NCI-H345 treated with DMSO at 0.1 percent for 48 hours (cell line): ENCODE results near the gene GABARAPL2.

ENCODE experiments used
- DNase-seq: peaks from one replicate; lab custom pipeline; 2025; ENCODE audit not compliant: unreplicated experiment; lab: John Stamatoyannopoulos, UW

Gene GABARAPL2

DNA sequence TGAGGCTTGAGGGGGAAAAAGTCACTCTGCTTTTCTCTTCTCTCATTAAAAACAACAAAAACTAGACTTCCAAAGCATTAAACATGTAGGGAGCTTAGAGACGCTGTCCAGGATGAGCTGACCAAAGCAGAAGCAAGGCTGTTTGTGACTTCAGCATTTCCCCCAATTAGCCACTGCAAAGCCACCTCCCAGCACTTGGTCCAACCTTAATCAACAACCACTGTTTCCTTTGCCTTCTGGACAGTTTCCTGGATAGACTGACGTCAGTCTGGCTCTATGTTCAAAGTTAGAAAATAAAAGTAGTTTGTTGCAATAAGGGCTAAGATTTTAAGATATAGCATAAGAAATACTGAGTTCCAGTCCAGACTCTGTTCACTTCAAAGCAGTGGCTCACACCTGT lies 13.2 kb upstream of the GABARAPL2 start:
- no peak for DNase-seq

DNA sequence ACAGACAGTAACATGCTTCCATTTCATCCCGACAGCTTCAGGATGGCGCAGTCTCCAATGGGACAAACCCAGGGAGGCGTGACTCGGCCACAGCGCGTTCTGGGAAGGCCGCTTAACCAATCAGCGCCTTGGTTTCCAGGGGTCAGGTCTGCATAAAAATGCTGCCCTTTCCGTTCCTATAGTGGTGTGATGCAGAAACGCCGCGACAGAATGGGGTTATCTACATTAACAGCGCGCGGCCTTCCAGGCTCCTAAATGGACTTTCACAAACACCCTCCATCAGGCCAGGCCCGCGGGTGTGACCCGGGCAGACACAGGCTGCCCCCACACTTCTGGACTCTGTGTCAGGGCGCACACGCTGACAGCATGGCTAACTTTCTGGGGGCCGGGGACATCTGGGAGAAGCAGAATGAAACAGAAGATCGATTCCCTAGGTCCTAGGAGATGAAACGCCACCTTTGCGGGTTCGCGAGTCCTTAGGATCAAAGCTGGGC lies 10.9 kb upstream of the GABARAPL2 start:
- DNase-seq: peak; percentile 21

DNA sequence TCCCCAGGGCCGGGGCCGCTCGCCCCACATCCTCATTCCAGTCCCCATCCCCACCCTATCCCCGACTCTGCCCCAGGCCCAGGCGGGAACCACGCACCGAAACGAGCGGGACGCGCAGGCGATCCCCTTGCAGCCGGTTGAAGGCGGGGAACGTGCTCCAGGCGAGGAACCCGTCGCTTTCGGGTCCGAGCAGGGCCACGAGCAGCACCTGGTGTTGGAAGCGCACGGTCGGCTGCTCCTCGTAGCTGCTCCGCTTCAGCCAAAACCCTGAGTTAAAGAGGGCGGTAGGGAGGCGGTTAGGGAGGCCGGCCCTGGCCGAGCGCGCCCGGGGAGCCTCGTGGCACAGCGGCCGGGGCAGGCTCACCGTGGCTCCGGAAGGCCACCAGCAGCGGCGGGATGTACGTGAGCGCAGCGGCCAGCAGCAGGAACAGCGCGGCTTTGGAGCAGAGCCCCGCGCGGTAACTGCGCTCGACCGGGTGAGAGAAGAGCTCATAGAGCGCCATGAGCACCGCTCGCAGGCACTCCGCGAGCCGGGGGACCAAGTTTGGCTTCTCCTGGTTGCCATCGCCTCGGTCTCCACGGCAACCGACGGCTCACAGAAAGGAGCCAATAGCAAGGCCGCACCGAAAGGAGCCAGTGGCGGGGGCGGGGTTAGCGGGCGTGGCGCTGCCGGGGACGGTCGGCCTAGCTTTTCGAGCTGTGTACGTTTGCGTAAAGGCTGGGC lies 10.3 kb upstream of the GABARAPL2 start, which contains the start of gene TMEM231:
Gene TMEM231 (minus strand): TSS at position 546 of the 724 bp plus-strand sequence. CDS start 43 bp downstream, at position 503.
- peak; percentile 71 for DNase-seq

DNA sequence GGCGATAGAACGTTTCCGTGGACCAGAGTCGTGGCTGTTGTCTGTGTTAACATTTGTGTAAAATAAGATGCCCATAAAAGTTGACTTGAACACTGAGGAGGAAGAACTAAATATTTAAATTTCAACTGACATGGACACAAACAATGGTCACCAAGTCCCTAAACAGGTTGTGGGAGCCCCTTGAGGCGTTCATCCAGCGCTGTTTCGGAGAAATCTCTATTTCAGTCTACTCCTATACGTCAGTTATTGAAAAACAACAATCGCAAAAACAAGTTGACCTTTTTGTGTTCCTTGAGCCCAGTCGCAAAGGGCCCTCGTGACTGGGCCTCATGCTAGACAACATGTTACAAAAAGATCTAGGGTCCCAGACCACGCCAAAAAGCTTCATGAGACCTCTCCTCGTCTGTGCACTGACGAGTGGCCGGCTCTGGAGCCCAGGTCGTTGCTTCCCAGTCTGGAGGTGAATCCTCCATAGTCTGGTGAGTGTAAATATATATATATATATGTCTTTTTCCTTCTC lies 9.7 kb upstream of the GABARAPL2 start:
- DNase-seq: no peak

DNA sequence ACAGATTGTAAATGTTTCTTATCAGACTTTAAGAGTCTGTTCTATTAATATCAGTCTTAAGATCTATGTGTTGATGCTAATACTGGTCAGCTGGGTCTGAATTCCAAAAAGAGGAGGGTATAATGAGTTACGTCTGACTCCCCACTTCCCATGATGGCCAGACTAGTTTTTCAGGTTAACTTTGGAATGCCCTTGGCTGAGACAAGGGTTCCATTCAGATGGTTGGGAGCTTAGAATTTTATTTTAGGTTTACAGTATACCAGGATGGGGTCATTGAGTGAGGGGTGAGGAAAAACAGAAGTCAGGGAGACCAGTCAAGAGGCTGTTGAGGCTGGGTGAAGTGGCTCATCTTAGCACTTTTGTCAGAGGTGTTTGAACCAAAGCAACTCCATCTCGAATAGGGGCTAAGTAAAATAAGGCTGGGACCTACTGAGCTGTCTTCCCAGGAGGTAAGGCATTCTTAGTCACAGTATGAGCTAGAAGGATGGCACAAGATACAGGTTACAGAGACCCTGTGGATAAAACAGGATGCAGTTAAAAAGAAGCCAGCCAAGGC lies 7.3 kb upstream of the GABARAPL2 start:
- no peak for DNase-seq

DNA sequence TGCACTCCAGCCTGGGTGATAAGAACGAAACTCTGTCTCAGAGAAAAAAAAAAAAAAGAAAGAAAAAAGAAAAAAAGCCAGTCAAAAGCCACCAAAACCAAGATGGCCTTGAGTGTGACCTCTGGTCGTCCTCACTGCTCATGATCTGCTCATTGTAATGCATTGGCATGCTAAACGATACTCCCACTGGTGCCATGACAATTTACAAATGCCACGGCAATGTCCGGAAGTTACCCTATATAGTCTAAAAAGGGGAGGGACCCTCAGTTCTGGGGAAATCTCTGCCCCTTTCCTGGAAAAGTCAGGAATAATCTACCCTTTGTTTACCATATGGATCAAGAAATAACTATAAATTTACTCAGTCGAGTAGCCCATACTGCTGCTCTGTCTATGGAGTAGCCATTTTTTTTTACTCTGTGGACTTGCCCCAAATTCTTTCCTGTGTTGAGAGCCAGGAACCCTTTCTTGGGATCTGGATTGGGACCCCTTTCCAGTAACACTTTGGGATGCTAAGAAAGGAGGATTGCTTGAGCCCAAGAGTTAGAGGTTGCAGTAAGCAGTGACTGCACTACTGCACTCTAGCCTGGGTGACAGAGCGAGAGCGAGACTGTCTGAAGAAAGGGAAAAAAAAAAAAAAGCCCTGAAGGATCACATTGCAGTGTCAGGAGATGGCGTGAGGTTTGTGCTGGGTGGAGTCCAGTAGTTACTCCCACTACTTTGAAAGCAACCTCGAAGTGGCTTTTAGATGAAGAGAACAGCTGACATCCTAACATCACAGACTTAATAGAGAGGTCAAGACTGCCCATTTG lies 6.4 kb upstream of the GABARAPL2 start:
- no peak for DNase-seq

DNA sequence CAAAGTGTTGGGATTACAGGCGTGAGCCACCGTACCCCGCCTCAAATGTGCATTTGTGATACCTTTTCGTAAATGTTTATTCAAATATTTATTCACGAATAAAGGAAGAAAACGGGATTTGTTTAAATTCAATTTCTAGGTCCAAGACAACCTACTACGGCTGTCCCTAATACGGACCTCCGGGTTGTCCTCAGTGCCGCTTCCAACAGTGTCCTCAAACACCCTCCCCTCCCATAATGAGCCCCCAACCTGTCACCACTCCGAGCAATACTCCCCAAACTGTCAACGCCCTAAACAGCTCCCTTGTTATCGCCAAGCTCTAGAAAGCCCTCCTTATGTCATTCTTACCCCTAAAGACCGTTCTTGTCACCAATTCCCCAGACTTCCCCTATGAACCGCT lies 539 bp upstream of the GABARAPL2 start:
- DNase-seq: peak; percentile 17

DNA sequence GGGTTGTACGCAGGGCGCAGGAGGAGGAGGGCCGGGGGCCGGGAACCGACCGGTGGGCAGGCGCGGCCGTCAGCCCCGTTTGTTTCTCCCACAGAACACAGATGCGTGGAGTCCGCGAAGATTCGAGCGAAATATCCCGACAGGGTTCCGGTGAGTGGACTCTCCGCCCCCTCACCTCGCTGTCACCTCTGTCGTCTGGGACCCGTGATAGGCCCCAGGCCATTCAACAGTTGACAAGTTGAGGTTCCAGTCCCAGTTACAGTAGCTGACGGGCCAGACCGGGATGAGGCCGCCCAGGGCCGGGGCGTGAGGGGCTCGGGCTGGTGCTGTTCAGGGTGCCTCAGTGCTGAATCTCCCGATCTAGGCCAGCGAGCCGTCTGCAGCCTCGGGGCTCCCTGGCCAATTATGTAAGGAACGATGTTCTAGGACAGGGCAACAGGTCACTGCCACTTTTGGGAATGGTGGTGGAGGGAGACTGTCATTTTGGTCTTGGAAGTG lies 628 bp downstream of the GABARAPL2 start:
- DNase-seq: no peak

DNA sequence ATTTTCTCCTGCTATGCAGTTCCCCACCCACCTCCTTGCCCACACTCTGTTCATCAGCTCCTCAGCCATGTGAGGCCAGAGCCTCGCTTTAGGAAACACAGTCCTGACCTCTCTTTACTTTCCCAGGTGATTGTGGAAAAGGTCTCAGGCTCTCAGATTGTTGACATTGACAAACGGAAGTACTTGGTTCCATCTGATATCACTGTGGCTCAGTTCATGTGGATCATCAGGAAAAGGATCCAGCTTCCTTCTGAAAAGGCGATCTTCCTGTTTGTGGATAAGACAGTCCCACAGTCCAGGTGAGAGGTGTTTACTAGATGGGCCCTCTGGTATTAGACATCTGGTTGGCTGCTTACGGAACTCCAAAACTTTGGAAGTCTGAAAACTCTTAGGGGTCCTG lies 1.7 kb downstream of the GABARAPL2 start:
- no peak for DNase-seq

DNA sequence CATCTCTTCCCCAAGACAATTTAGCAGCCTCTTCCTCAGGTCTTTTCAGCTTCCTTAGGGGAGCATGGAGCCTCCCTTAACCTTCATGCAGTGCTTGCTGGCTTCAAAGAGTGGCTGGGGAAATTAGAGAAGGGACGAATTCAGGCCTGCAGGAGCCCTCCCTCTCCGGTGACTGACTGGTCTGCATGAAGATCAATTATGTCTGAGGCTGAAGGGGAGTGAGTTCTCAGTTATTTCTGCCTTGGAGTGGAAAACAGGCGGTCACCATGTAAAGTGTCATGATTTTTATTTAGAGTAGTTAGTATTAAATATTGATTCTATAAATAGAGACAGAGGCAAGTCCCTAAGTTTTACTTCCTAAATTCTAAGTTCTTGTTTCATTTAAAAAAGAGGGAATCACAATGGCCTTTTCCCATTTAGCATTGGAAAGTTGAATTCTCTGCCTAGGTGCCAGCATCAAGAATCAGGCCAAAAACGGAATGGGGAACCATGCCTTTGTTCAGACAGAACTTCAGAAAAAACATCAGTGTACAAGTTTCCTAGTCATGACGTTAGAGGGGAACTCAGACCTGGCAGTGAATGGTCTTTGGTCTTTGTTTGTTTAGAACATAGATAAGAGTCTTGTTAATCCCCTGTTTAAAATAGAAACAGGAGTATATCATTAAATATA lies 4.4 kb downstream of the GABARAPL2 start:
- DNase-seq: no peak

DNA sequence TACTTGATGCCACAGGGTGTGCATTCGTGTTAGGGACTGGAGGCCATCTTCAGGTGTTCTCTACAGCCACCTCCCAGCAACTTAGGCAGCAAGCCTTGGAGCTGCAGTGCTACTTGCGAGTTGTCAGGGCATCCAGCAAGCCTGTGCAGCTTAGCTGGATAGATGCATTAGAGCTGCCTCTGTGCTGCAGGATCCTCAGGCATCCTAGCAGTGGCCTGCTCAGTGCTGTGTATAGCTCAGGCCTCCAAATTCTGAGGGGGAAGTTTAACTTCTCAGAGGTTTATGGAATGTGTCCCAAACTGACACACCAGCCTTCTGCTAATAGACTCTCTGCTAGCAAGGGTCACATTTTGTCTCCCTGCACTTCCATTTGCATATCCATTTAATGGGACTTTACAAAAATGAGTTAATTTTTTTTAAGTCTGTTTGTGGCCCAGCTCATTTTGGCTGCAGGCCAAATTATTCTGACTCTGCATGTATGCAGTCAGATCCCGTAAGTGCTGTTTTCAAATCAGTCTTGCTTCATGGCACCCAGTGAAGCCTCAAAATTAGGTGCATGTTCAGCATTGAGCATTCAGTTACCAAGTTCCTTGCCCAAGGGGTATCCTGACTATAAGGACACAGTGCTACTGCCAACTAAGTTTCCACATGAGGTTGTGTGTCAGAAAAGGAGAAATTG lies 6.8 kb downstream of the GABARAPL2 start:
- no peak for DNase-seq

DNA sequence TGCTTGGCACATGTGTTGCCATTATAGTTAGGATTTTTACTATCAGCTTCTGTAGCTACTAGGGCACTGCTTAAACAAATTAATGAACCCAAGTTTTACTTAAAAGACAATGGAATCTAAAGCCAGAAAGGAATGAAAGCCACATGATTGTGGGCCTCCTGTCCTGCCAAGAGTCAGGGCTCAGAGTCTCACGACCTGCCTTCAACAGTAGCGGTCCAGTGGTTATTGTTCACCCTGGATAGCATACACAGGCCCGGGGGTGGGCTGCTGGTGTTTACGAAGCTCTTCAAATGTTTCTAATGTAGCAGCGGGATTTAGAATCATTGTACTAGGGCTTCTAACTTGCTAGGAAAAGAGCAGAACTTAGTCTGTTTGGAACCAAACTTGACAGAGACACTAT lies 7.8 kb downstream of the GABARAPL2 start:
- DNase-seq: no peak

DNA sequence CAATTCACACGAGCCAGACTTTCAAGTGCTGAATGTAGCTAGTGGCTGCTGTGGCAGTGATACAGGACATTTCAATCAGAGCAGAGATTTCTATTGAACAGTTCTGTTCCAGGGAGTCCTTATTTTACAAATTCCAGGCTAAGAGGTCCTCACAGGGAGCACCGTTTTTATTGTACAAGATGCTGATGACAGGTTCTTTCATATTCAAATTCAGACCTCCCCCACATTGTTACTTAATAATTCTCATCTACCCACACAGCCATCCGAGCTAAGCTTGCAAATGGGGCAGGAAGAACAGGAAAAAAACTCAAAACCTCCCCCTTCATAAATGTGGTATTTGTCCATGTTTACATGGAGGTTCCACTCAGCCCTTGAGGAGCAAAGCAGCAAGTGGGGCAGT lies 9.8 kb downstream of the GABARAPL2 start:
- no peak for DNase-seq

DNA sequence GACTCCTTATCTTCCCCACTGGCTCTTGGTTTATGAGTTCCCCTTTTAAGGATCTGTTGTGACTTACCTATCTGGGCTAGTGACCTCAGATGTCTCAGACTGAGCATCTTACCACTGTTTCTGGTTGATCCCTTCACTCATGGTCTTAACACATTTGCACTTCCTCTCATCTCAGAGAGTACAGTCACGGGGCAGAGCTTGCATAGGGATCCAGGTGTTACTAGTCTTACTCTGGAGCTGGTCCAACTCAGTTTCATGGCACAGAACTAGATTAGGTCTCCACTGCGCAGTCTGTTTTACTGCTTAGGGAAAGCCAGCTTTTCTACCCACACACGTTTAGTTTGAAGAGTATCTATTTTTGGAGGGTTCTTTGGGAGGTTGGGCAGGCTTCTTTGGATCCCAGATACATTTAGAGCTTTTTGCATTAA lies 10.2 kb downstream of the GABARAPL2 start:
- no peak for DNase-seq

DNA sequence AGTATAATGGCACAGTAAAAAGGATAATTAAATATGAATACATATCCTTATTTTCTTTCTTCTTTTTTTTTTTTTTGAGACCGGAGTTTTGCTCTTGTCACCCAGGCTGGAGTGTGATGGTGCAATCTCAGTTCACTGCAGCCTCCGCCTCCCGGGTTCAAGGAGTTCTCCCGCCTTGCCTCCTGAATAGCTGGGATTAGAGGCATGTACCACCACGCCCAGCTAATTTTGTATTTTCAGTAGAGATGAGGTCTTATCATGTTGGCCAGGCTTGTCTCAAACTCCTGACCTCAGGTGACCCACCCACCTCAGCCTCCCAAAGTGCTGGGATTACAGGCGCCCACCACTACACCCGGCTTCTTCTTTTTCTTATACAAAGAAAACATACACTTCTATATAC lies 12.0 kb downstream of the GABARAPL2 start:
- no peak for DNase-seq

DNA sequence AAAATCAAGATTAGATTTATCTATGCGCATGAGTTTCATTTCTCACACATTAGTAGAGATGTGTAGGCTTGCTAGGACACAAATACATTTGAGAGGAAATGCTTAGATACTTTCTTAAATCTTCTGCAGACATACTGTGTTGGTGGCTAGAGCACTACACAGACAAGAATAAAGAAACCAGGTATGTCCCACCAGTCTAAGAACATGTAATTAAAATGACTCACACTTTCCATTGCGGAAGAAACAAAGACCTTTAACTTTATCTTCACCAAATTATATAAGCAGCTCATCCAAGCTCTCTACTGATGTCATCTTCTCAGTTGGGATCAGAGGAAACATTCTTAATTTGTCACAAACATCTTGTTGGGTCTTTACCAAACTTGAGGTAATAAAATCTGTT lies 12.5 kb downstream of the GABARAPL2 start:
- no peak for DNase-seq

DNA sequence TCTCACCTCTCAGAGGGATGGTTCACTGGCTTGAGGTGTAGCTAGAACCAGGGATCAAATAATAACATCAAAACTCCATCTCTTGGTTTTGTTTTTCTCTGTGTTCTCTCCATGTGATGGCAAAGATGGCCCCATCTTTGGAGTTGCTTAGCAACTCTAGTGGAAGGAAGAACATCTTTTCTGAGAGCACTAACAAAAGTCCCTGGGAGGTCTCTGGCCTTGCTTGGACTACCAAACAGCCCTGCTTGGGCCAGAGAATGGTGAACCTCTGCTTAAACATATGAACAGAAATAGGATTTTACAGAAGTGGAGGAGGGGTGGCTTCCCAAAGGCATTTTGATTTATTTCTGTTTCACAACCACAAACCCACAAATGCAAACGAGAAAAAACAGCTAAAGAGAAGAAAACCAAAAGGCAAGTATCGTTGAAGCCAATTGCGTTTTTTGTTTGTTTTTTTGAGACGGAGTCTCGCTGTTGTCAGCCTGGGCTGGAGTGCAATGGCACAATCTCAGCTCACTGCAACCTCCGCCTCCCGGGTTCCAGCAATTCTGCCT lies 13.2 kb downstream of the GABARAPL2 start:
- DNase-seq: no peak

DNA sequence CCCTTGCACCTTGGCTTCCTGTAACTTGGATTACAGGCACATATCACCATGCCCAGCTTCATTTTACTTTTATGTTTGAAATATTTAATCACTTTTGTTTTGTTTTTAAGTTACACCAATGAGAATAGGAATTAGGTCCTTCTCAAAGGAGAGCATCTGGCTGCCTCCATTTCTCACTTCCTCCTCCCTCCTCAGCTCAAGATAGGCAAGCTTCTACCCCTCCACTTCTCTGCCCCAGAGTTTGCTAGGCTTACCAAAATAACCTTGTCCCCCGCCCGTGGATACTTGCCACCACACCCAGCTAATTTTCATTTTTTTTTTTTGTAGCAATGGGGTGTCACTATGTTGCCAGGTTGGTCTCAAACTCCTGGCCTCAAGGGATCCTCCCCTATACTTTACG lies 17.9 kb downstream of the GABARAPL2 start:
- no peak for DNase-seq

DNA sequence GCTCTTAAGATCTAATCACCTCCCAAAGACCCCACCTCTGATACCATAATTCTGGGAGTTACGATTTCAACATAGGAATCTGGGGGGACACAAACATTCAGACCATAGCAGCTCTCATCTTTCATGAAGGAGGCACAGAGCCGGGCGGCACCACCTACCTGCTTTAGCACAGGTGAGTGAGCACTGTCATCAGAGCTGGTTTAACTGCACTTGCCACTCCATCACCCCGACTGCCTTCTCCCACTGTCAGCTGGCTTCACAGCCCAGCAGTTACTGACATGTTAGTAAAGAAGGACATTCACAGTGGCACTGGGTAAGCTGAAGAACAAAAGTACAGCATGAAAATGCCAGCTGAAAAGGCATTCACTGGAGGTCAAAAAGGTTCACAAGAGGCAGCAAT lies 22.5 kb downstream of the GABARAPL2 start:
- DNase-seq: no peak

DNA sequence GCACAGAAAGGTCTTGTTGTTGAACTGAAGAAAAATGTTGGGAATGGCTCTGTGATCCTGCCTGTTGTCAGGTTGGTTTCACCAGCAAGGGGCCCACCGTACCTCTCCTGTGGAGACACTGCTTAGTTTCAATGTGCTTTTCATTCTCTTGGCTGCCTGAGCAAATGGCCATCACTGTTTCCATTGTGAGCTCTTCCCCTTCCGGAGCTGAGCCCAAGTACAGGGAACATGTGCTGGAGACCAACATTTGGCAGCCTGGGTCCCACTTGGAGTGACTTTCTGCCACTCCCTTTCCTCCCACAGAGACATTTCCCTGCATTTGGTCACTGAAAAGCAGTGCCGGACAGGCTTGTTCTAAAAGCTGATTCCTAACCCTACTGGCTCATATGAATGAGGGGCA lies 23.1 kb downstream of the GABARAPL2 start:
- DNase-seq: no peak
